ENCODE results near the gene TTYH2. TPM values are rescaled to one million over a fixed set of nuclear protein-coding genes. Genes with fewer than 3 reads are reported as not detected.

The TTYH2 gene
- total RNA-seq: 1 to 10 TPM in 3 of 6 experiments, under 1 TPM in 3; 0.60 to 1.8 (median 1.3) TPM
- long read RNA-seq: 0 reads

GRCh38 chr17:74212913-74213791, at the start of gene TTYH2:
Gene TTYH2 (plus strand): TSS chr17:74213571. CDS start chr17:74213588, 17 bp downstream.
- peak; percentile 92 to 94 (median 94) for DNase-seq
- H3K4me1 ChIP-seq: peaks cover 0 to 16% (median 6%) of the 10 kb centered on the region in 4 donors
- H3K27me3 ChIP-seq: no peaks in the 10 kb centered on the region
- 0% methylated on average over 24 of the region's 62 CpGs for WGBS (ENCODE audit: insufficient coverage, low coverage, low lambda C conversion rate, missing lambda C conversion rate)
- H3K9me3 ChIP-seq: no peaks in the 10 kb centered on the region
- peak within 1 kb of the TSS; percentile 71 to 81 (median 72) for H3K27ac ChIP-seq
- intact Hi-C loops (cut with DNase I): no loop called here
- H3K36me3 ChIP-seq: peaks cover 0 to 20% (median 8%) of the 10 kb centered on the region in 4 donors
- H3K4me3 ChIP-seq: peak within 1 kb of the TSS; percentile 44 to 63 (median 62)
- TF ChIP-seq POLR2A (IDR thresholded peaks at IDR 0.05): peak; percentile 59
- TF ChIP-seq CTCF (IDR thresholded peaks at IDR 0.05): peak in 2 of 4 donors; percentile 2 to 8
- ATAC-seq: peak; percentile 88 to 95 (median 92)

GRCh38 chr17:74163836-74164235, 49.5 kb upstream of the TTYH2 start:
- ATAC-seq (no peak), DNase-seq (no peak)
- TF ChIP-seq POLR2A (IDR thresholded peaks at IDR 0.05) (no peak), CTCF (IDR thresholded peaks at IDR 0.05) (no peak)
- Histone ChIP-seq H3K9me3 (no peaks in the 10 kb centered on the region), H3K4me1 (no peaks in the 10 kb centered on the region), H3K27ac (no peak overlapping the region), H3K4me3 (no peak overlapping the region), H3K27me3 (no peaks in the 10 kb centered on the region), H3K36me3 (no peaks in the 10 kb centered on the region)
- intact Hi-C loops (cut with DNase I): no loop called here
- 55% methylated on average over 7 of the region's 7 CpGs for WGBS (ENCODE audit: insufficient coverage, low coverage, low lambda C conversion rate, missing lambda C conversion rate)

- Histone ChIP-seq H3K9me3 (no peaks in the 10 kb centered on the region), H3K4me1 (no peaks in the 10 kb centered on the region), H3K36me3 (no peaks in the 10 kb centered on the region), H3K27me3 (no peaks in the 10 kb centered on the region), H3K4me3 (no peak overlapping the region), H3K27ac (no peak overlapping the region)
- ATAC-seq: no peak
- intact Hi-C loops (cut with DNase I): no loop called here
- DNase-seq: no peak
- TF ChIP-seq POLR2A (IDR thresholded peaks at IDR 0.05): no peak
- no peak for TF ChIP-seq CTCF (IDR thresholded peaks at IDR 0.05)
- 67% methylated on average over 9 of the region's 9 CpGs for WGBS (ENCODE audit: insufficient coverage, low coverage, low lambda C conversion rate, missing lambda C conversion rate)
Observed at GRCh38 chr17:74164446-74165045, 48.8 kb upstream of the TTYH2 start.

- 70% methylated on average over 8 of the region's 8 CpGs for WGBS (ENCODE audit: insufficient coverage, low coverage, low lambda C conversion rate, missing lambda C conversion rate)
- DNase-seq: no peak
Observed at GRCh38 chr17:74165797-74166365, 47.5 kb upstream of the TTYH2 start.

More at GRCh38 chr17:74165797-74166365, 47.5 kb upstream of the TTYH2 start:
- intact Hi-C loops (cut with DNase I): no loop called here
- no peaks in the 10 kb centered on the region for H3K36me3 ChIP-seq
- no peaks in the 10 kb centered on the region for H3K4me1 ChIP-seq
- no peak overlapping the region for H3K27ac ChIP-seq
- ATAC-seq: no peak
- no peak overlapping the region for H3K4me3 ChIP-seq
- TF ChIP-seq POLR2A (IDR thresholded peaks at IDR 0.05) (no peak), CTCF (IDR thresholded peaks at IDR 0.05) (no peak)
- H3K27me3 ChIP-seq: no peaks in the 10 kb centered on the region
- no peaks in the 10 kb centered on the region for H3K9me3 ChIP-seq

Measured in right lobe of liver (tissue), 6 donors.